NCI-H2196 (cell line): Measurements from ENCODE around the gene CTU2.

Experiments used
- DNase-seq: peaks from one replicate; lab custom pipeline; 2025; ENCODE audit not compliant: unreplicated experiment; lab: John Stamatoyannopoulos, UW

The CTU2 gene

DNA sequence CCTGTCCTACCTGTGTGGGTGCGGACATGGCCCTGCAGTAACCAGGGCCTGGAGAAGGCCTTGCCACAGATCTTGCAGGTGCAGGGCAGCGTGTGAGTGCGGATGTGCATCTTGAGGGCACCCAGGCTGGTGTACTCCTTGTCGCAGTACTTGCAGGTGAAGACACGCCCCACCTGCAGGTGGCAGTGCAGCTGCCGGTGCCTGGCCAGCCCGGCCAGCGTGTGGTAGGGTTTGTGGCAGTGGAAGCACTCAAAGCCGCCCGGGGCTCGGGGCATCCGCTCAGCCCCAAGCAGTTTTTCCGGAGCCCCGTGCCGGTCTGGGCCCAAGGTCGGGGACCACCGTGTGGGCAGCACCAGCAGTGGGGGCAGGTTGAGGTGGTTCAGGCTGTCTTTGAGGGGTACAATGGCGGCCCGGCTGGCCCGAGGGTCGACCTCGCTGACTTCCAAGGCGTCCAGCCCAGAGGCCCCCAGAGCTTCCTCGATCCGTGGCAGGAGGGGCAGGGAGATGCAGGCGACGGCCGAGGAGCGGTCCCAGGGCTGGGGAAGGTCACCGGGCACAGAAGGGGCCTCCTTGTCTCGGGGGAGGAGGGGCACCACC is 25.1 kb upstream of the CTU2 start:
- DNase-seq, result no peak

GRCh38 chr16:88681709-88682451 is 24.4 kb upstream of the CTU2 start:
- no peak for DNase-seq

DNA sequence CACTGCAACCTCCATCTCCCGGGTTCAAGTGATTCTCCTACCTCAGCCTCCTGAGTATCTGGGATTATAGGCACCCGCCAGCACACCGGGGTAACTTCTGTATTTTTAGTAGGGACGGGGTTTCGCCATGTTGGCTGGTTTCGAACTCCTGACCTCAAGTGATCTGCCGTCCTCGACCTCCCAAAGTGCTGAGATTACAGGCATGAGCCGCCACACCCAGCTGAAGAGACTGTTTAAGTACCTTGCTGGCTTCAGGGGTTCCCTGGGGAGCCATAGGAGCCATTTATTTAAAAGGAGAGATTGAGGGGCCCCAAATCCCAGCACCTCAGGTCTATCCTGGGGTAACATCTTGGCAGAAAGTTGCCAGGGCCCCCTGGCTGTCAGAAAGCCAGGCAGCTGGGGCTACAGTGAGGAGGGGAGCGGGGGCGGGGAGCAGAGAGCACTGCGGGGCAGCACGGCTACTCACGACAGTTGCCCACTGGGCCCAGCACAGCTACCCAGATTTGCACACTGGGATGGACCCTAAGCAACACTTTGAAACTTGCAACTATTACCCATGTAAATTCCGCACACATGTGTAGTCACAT is 21.6 kb upstream of the CTU2 start:
- no peak for DNase-seq

DNA sequence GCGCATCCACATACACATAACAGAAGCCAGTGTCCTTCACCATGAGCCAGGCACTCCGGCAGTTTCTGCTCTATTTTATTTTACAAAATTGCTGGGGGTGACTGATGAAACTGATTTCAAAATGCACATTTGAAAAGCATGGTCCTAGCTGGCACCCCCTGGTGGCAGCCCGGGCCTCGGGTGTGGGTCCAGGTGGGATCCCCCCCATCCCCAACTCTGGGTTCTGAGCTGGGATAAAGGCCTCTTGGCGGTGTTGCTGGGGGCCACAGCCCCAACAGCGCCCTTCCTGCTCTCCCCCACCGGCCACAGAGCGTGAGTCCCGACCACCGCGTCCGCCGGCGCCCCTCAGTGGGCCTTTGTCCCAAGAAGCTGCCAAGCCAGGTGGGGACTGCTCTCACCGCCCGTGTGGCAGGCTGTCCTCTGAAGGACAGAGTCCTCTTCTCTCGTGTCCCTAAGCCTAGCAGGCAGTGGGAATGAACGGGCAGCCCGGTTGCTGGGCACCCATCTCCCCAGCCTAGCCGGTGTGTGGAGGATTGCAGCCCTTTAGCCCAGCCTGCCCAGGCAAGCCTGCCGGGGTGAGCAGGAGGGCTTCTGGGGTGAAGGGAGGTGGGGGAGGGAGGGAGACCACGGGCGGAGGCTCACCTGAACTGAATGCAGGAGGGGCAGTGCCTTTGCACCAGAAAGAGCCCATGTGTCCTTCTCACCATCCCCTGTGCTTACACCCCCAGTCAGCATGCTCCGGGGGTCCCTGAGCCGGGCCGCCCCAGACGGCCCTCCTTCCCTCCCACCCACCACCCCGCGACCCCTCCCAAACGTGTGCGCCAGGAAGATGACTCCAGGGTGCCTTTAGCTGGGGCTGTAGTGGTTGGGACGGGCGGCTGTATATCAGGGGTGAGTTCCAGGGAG is 20.9 kb upstream of the CTU2 start:
- no peak for DNase-seq

GRCh38 chr16:88686062-88686438 is 20.3 kb upstream of the CTU2 start:
- peak; percentile 37 for DNase-seq

DNA sequence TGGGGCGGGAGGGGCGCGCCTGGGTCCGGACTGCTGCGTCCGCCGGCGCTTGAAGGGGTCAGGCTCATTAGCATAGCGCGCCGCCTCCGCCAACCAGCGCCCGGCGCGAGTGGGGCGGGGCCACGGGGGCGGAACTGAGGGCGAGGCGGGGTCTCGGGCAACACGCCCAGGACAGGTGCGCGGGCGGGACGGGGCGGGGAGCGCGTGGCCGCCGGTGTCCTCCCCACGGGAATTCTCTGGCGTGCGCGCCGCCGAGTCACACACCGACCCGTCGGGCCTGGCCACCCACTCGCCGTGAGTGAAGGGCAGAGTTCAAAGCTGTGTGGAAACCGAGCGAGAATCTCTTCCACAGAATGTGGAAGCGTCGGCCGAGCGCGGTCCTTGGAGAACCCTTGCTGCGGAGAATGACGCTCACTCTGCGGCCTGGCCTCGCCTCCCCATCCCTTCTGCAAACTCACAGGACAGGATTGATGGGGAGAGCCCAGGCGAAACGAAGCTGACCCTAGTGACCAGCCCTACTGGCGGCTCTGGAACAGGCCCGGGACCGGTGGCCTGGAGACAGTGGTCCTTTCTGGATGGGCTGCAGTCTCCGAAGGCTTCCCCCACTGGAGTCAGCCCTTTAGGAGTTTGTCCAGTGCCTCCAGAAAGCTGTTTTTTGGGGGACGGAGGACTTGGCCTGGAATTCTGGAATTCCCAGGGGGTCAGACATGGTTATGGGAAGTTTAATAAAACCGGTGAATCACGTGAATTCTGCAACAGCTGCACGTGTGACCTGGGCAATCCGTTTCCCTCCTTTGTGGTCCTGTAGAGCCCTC is 19.7 kb upstream of the CTU2 start, which contains the start of gene SNAI3:
Gene SNAI3, minus strand, starts transcription at position 69 of the 815 bp plus-strand sequence. CDS start 101 bp downstream, outside the sequence.
- peak; percentile 73 for DNase-seq

GRCh38 chr16:88687254-88687576 is 19.1 kb upstream of the CTU2 start:
- DNase-seq, result no peak

DNA sequence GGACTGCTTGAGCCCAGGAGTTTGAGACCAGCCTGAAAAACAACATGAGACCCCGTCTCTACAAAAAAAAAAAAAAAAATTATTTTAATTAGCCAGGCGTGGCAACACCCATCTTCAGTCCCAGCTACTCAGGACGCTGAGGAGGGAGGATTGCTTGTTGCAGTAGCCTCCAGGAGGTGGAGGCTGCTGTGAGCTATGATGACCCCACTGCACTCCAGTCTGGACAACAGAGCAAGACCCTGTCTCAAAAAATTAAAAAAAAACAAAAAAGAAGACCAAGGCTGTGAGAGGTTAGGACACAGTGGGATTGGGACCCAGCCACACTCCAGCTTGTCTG is 18.7 kb upstream of the CTU2 start:
- no peak for DNase-seq

DNA sequence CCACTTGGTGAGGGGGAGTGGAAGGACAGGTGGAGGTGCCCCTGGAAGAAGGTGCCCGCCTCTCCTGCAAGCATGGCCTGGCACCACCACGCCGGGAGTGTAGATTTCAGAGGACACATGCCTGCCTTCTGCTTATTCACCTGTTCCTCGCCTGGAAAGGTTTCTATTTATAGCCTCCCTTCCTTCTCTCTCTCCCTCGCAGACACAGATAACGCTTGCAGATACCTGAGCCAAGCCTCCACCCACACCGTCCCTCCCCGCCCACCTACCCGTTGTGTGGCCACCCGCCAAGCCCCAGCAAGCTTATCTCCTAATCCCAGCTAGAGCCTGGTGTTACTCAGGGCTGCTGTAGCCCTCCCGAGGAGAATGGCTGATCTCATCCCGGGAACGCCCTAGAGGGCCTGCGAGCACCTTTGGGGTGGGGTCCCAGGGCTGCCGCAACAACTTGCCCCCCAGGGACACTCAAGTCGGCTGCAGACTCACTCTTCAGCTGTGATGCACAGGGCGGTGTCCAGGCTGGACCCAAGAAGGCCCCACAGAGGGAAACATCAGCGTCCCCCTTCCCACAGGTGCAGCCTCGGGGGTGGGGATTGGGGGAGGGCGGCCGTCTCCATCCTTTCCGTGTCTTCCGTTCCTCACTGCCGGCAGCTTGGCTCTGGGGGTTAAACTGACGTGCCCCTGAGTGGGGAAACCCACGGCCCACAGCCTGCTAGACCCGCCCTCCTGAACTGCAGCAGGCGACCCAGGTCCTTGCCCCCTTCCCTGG is 18.1 kb upstream of the CTU2 start:
- DNase-seq, result peak; percentile 61

DNA sequence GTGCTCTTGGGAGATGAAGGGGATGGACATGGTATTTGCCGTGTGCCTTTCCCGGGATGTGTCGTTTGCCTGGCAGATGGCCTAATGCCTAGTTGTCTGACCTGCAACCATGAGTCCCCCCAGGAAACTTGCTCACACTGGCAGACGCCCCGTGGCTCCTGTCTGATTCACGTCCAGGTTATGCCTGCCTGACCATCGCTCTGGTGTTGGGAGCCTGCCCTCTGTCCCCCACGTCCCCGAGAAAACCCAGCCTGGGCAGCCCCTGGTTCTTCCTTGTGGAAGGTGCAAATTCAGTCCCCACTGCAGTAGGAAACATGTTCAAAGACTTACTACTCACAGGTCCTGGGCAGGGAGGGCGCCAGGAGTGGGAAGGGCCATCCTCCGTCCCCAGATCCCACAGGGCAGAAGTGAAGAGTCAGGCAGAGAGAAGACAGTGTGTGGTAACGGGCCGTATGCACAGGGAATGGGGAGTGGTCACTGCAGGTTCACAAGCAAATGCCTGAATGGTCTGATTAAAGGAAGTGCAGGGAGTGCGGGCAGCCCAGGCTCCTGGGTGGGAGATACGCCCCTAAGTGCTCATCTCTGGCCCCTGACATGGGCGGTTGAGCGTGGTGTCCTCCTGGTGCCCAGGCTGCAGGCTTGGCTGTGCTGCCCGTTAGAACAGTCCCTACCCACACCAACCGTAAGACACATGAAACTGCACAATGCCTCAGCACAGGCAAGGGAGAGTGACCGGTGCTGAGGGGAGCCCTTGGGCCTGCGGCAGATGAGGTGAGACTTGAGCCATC is 15.8 kb upstream of the CTU2 start:
- DNase-seq, result no peak

DNA sequence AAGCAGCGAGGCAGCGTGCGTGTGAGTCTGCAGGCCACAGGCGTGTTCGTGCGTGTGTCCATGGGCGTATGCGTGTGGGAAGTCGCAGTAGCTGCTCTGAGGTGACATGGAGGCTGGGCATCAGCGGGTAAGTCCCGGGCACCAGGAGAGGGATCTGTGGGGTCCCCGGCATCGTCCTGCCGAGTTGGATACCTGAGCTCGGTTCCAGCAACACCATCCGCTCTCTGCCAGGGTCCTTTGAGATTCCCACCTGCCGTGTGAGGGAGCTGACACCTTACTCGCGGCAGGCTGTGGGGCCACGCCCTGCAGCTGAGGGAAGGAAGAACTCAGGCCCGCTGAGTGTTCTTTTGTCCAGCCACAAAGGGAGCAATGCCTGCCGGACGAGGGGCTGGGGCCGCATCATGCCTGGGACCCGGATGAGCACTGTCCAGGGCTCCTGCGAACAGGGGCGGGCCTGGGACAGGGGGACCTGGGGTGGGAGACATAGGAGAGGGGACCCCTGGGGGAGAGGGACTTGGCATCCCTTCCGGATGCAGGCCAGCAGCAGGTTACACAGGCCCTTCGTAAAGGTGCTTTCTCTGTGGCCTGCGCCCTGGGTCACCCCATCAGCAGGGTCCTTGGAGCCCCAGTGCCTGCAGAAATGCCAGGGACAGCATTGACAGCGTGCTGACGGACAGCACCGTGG is 15.0 kb upstream of the CTU2 start:
- no peak for DNase-seq

GRCh38 chr16:88691924-88692560 is 14.3 kb upstream of the CTU2 start:
- DNase-seq, result no peak

GRCh38 chr16:88692861-88693260 is 13.4 kb upstream of the CTU2 start:
- DNase-seq, result no peak

DNA sequence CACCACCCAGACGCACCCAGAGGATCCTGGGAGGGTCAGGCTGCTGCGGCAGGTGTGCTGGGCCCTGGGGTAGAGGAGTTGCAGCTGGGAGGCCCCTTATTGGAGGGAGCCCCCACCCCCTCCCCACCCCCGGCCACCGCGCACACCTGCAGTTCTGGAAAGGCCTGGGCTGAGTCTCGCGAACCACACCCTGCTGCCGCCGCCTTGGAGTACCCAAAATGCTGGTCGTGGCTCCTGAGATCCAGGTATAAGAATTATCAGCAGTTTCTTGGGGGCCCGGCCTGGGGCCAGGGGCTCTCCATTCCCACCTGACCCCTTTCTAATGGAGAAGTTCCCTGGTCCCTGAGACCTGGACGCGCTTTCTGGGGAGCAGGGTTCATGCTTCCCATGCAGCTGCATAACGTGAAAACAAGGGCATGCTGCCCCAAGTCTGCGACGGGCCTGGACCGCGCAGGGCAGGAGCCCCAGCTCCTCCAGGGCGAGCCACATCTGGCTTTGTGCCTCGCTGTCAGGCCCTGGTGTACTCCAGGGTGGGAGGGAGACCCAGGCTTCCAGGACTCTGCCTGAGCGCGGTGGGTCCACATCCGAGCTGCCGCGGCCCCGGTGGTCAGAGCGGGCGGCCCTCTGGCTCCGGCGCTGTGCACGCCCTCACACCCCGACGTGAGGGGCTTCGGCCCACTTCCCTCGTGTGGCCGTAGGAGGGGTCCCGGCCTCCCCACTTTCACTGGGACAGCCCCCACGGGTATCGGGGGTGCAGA is 12.7 kb upstream of the CTU2 start:
- DNase-seq, result no peak

GRCh38 chr16:88694221-88695087 is 11.8 kb upstream of the CTU2 start:
- no peak for DNase-seq

DNA sequence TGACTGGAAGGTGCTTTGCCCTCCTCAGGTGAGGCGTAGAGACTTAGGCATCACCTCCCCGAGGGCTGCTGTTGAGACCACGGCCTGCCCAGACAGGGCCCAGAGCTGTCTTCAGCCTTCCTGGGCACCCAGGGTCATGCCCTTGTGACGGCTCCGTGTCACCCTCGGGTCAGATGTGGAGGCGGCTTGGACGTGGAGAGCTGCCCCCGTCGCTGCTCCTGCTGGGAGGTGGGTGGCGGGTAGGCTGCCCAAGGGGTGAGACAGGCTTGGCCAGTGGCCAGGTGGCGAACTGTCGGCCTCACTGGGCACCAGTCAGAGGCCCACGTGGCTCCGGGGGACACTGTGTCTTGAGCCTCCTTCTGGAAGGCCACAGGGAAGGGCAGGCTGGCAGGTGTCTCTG is 11.1 kb upstream of the CTU2 start:
- no peak for DNase-seq

DNA sequence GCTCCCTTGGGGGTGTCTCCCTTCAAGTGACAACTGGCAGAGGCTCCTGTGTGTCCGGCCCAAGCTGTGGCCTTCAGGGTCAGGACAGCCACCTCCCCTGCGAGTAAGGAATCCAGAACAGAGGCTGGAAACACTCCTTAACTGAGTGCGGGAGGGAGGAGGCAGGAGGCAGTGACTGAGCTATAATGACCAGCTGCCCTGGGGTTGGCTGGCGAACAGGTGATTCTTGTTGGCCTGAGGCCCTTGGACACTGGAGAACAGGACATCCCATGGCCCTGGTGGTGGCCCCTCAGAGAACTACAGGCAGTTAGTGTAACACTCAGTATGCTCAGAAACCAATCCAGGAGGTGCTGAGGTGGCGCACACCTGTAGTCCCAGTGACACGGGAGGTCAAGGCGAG is 10.6 kb upstream of the CTU2 start:
- no peak for DNase-seq
